Lung microvascular endothelial cell (primary cell): ENCODE results near the gene FAM193B. TPM values are rescaled to one million over a fixed set of nuclear protein-coding genes. Genes with fewer than 3 reads are reported as not detected.

ENCODE experiments used
- DNase-seq, 2 donors: peaks; one replicate each; pipeline versions ENCODE4 v3.0.0 to v3.0.0-alpha.2; 2010; ENCODE audit warnings: low read depth in 2 of 2
- total RNA-seq: library from RNA; depleted of rRNA; stranded (reverse); fragments of >200 nt; gene quantifications from 2 replicates; pipeline ENCODE4 v1.2.1, GENCODE V29; 2014

Gene FAM193B
- total RNA-seq, 1 donor from 2014 or later: 16.3 TPM

- DNase-seq: peak; percentile 53 to 66
Measured at GRCh38 chr5:177471610-177472356, 82.6 kb downstream of the FAM193B start.

GRCh38 chr5:177470759-177471536 lies 83.4 kb downstream of the FAM193B start:
- DNase-seq: peak in 1 of 2 donors; percentile 58

Other genes starting within 250 kb of the FAM193B start
- 8.1 and 10.5 TPM in 2 replicates for gene MXD3, start 242.7 kb downstream of the FAM193B start, total RNA-seq
- gene LMAN2, start 202.9 kb downstream of the FAM193B start, total RNA-seq: 289 and 376 TPM in 2 replicates
- gene RGS14, start 196.6 kb downstream of the FAM193B start, total RNA-seq: 2.8 and 4.4 TPM in 2 replicates
- gene SLC34A1, start 170.1 kb downstream of the FAM193B start, total RNA-seq: not detected in 2 replicates
- gene PFN3, start 153.9 kb downstream of the FAM193B start, total RNA-seq: not detected in 2 replicates
- gene F12, start 145.0 kb downstream of the FAM193B start, total RNA-seq: 0.40 and 0.44 TPM in 2 replicates
- gene GRK6, start 127.9 kb downstream of the FAM193B start, total RNA-seq: 11.3 and 14.7 TPM in 2 replicates
- 1.2 and 2.2 TPM in 2 replicates for gene PRR7, start 107.7 kb downstream of the FAM193B start, total RNA-seq
- gene DBN1, start 80.9 kb downstream of the FAM193B start, total RNA-seq: 88.9 and 112 TPM in 2 replicates
- 24.4 and 30.1 TPM in 2 replicates for gene PDLIM7, start 57.0 kb downstream of the FAM193B start, total RNA-seq
- 0.79 and 2.0 TPM in 2 replicates for gene DOK3, start 44.7 kb downstream of the FAM193B start, total RNA-seq
- 62.1 and 64.5 TPM in 2 replicates for gene DDX41, start 37.6 kb downstream of the FAM193B start, total RNA-seq
- 122 and 133 TPM in 2 replicates for gene TMED9, start 37.6 kb upstream of the FAM193B start, total RNA-seq
- gene B4GALT7, start 45.6 kb upstream of the FAM193B start, total RNA-seq: 19.8 and 24.2 TPM in 2 replicates
- gene FAM153A, start 228.3 kb upstream of the FAM193B start, total RNA-seq: not detected in 2 replicates